ENCODE results near the gene TANGO2. TPM values are rescaled to one million over a fixed set of nuclear protein-coding genes. Genes with fewer than 3 reads are reported as not detected.

The TANGO2 gene
- total and polyA plus RNA-seq, 2 of the 8 experiments (the other 6 are each of a cell fraction or from before 2014, with no cell fraction given), result 10.1 to 18.4 TPM

DNA sequence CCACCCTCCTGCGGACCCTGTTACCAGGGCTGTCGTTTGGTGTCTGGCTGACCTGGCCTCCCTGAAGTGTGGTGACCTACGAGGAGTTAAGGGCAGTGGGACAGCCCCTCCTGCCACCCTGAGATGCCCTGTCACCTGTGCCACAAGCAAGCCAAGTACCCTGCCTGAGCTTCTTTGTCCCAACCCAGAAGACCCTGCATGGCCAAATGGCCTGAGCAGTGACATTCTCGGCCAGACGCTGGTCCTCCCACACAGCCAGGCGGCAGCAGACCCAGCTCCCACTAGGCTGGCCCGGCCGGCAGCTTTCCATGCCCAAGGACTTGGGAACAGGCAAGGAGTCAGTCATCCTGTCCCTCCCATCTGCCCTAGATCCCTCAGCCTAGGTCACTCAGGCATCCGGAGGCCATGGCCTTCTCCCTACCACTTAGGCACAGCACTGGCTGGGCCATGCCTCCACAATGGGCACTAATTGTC, 11.9 kb upstream of the TANGO2 start:
- 94% methylated on average over 9 of the region's 9 CpGs; no CpG with 5 or more reads in 1 of the 2 experiments for whole genome bisulfite sequencing, 2 experiments (ENCODE audit: extremely low coverage in 1 of 2, insufficient coverage in 1 of 2, insufficient read length in 1 of 2, insufficient replicate concordance in 2 of 2, low coverage in 1 of 2, low lambda C conversion rate in 2 of 2, missing lambda C conversion rate in 1 of 2)
- Histone ChIP-seq H2BK12ac (ENCODE audit: low read depth, low read length) (no peak overlapping the region), H3K4ac (replicated peaks; ENCODE audit: insufficient read length, low read depth, low read length) (no peak overlapping the region), H3K4me3 (ENCODE audit: extremely low read depth in 1 of 4, insufficient read depth in 2 of 4, low read depth in 3 of 4, low read length in 4 of 4) (no peak overlapping the region), H3K9me3 (ENCODE audit: insufficient read depth in 2 of 2, low read depth in 1 of 2, low read length in 1 of 2) (no peaks in the 10 kb centered on the region), H2AFZ (ENCODE audit: low read length) (no peak overlapping the region), H2BK120ac (replicated peaks; ENCODE audit: low read depth, low read length) (no peak overlapping the region), H2BK20ac (ENCODE audit: low read length) (no peak overlapping the region), H2AK5ac (ENCODE audit: low read depth, low read length) (no peak overlapping the region), H3K27ac (ENCODE audit: low read depth, low read length) (no peak overlapping the region), H4K20me1 (replicated peaks in 1 of 2; ENCODE audit: control insufficient read depth in 1 of 2, insufficient read depth in 2 of 2, low read length in 2 of 2) (peaks cover 2 to 4% of the 10 kb centered on the region in 2 experiments), H4K5ac (ENCODE audit: insufficient read length, low read depth, low read length) (no peak overlapping the region), H2BK5ac (ENCODE audit: low read depth, low read length) (no peak overlapping the region), H3K9ac (replicated peaks in 1 of 4; ENCODE audit: extremely low read depth in 1 of 4, low read depth in 3 of 4, low read length in 3 of 4) (no peak overlapping the region), H3K4me1 (replicated peaks in 1 of 4; ENCODE audit: control insufficient read depth in 3 of 4, insufficient read depth in 4 of 4, low read length in 3 of 4) (peaks cover 0 to 2% (median 0%) of the 10 kb centered on the region in 4 experiments; a peak in 2 of 7 replicates), H3K23me2 (ENCODE audit: low read depth, low read length) (peaks cover 2% of the 10 kb centered on the region; the same call in 1 of the 2 replicates), H3K79me2 (ENCODE audit: control insufficient read depth in 1 of 2, insufficient read depth in 2 of 2, low read length in 2 of 2) (no peaks in the 10 kb centered on the region), H3K4me2 (ENCODE audit: insufficient read depth in 1 of 2, low read depth in 2 of 2, low read length in 2 of 2) (no peak overlapping the region), H3K36me3 (ENCODE audit: control insufficient read depth in 2 of 4, insufficient read depth in 4 of 4, low read length in 3 of 4) (no peaks in the 10 kb centered on the region), H3K14ac (ENCODE audit: insufficient read length) (no peak overlapping the region), H4K8ac (ENCODE audit: extremely low read depth, insufficient read depth, low read length) (no peak overlapping the region), H3K23ac (ENCODE audit: insufficient read length) (no peak overlapping the region), H3K79me1 (ENCODE audit: low read depth, low read length) (no peaks in the 10 kb centered on the region; the same call in 1 of the 2 replicates), H3K18ac (ENCODE audit: extremely low read depth, low read length) (no peak overlapping the region), H3K27me3 (replicated peaks in 1 of 4; ENCODE audit: control insufficient read depth in 3 of 4, extremely low read depth in 1 of 4, insufficient read depth in 3 of 4, low read length in 3 of 4) (no peaks in the 10 kb centered on the region), H3K56ac (replicated peaks; ENCODE audit: insufficient read length, low read depth, low read length) (no peak overlapping the region), H2BK15ac (ENCODE audit: low read length) (no peak overlapping the region), H4K91ac (replicated peaks; ENCODE audit: insufficient read length, low read length) (no peak overlapping the region)
- no peak for TF ChIP-seq CEBPB (IDR thresholded peaks at IDR 0.05; ENCODE audit: low read depth, low read length)
- no peak for TF ChIP-seq JUN (IDR thresholded peaks at IDR 0.05; ENCODE audit: low read depth, low read length)
- no peak for TF ChIP-seq BCL11A (IDR thresholded peaks at IDR 0.05; ENCODE audit: low read depth in 2 of 2, low read length in 2 of 2)
- no peak for TF ChIP-seq KDM4A (IDR thresholded peaks at IDR 0.05; ENCODE audit: low read depth, low read length, severe bottlenecking)
- CTCF ChIA-PET (ENCODE audit: partially characterized antibody), result interaction anchor here (0.5 to 10.7 kb wide), 5 partner anchors 12 to 278 kb away, joined by 3 to 369 read pairs (median 4); no protein-coding TSS in a partner anchor
- DNase-seq (ENCODE audit: low read depth in 1 of 2, low spot score in 2 of 2) (no peak), FAIRE-seq (no peak)
- POLR2A ChIA-PET (ENCODE audit: partially characterized antibody), result no interaction called here

Data from H1 (cell line).